ENCODE data around the gene ATL1. TPM values are rescaled to one million over a fixed set of nuclear protein-coding genes. Genes with fewer than 3 reads are reported as not detected.

The ATL1 gene
- 1 to 10 TPM; 1.4 to 1.5 TPM for total RNA-seq

GRCh38 chr14:50559990-50560930 is at the start of gene ATL1:
TSS of gene ATL1 (plus strand) at chr14:50560145. CDS start at chr14:50560266, 121 bp downstream.
- ChIA-PET POLR2A (interaction anchor here (0.6 kb wide), 1 partner anchor 44 kb away, joined by 3 read pairs; no protein-coding TSS in a partner anchor), CTCF (interaction anchor here (1.1 to 1.5 kb wide), 3 partner anchors 9 to 300 kb away, joined by 3 to 9 read pairs (median 6); no protein-coding TSS in a partner anchor)
- ATAC-seq (peak; percentile 84), DNase-seq (peak; percentile 64)
- peaks cover 12% of the 10 kb centered on the region for H3K4me1 Mint-ChIP-seq (ENCODE audit: low read depth)
- H3K9me3 Mint-ChIP-seq (ENCODE audit: insufficient read depth), result no peaks in the 10 kb centered on the region
- no peak within 1 kb of the TSS for H3K27ac Mint-ChIP-seq
- no peaks in the 10 kb centered on the region for H3K36me3 Mint-ChIP-seq (ENCODE audit: low read depth)
- peaks cover 51% of the 10 kb centered on the region for H3K27me3 Mint-ChIP-seq (ENCODE audit: low read depth)
- peak within 1 kb of the TSS; percentile 76 for H3K4me3 Mint-ChIP-seq

- no peak overlapping the region for H3K4me3 Mint-ChIP-seq
- no peaks in the 10 kb centered on the region for H3K4me1 Mint-ChIP-seq (ENCODE audit: low read depth)
- no peaks in the 10 kb centered on the region for H3K27me3 Mint-ChIP-seq (ENCODE audit: low read depth)
- ATAC-seq (no peak), DNase-seq (no peak)
- ChIA-PET CTCF (no interaction called here), POLR2A (no interaction called here)
- no peaks in the 10 kb centered on the region for H3K9me3 Mint-ChIP-seq (ENCODE audit: insufficient read depth)
- peaks cover 17% of the 10 kb centered on the region for H3K36me3 Mint-ChIP-seq (ENCODE audit: low read depth)
- no peak overlapping the region for H3K27ac Mint-ChIP-seq
These were observed 49.8 kb upstream of the ATL1 start for GRCh38 chr14:50510157-50510556.

GRCh38 chr14:50512463-50512862 is 47.5 kb upstream of the ATL1 start:
- DNase-seq (no peak), ATAC-seq (no peak)
- ChIA-PET POLR2A (no interaction called here), CTCF (no interaction called here)
- Mint-ChIP-seq H3K27ac (no peak overlapping the region), H3K4me3 (no peak overlapping the region), H3K9me3 (ENCODE audit: insufficient read depth) (no peaks in the 10 kb centered on the region), H3K4me1 (ENCODE audit: low read depth) (no peaks in the 10 kb centered on the region), H3K27me3 (ENCODE audit: low read depth) (no peaks in the 10 kb centered on the region), H3K36me3 (ENCODE audit: low read depth) (peaks cover 17% of the 10 kb centered on the region)

GRCh38 chr14:50516091-50516490 is 43.9 kb upstream of the ATL1 start:
- ATAC-seq, result no peak
- CTCF ChIA-PET, result interaction anchor here (1.4 kb wide), 1 partner anchor 344 kb away, joined by 3 read pairs; no protein-coding TSS in a partner anchor

GRCh38 chr14:50520947-50521815 is 38.8 kb upstream of the ATL1 start:
- Mint-ChIP-seq H3K4me1 (ENCODE audit: low read depth) (peaks cover 42% of the 10 kb centered on the region), H3K27ac (peak overlapping the region; percentile 78), H3K27me3 (ENCODE audit: low read depth) (no peaks in the 10 kb centered on the region), H3K36me3 (ENCODE audit: low read depth) (peaks cover 14% of the 10 kb centered on the region), H3K4me3 (peak overlapping the region; percentile 58), H3K9me3 (ENCODE audit: insufficient read depth) (no peaks in the 10 kb centered on the region)
- ChIA-PET POLR2A (no interaction called here), CTCF (interaction anchor here (1.2 to 2.2 kb wide), 4 partner anchors 10 to 669 kb away, joined by 3 to 12 read pairs (median 8); partner anchors contain the start of genes MAP4K5 and NEMF)
- ATAC-seq (peak; percentile 75), DNase-seq (peak; percentile 47)

More at GRCh38 chr14:50516091-50516490, 43.9 kb upstream of the ATL1 start:
- no peaks in the 10 kb centered on the region for H3K27me3 Mint-ChIP-seq (ENCODE audit: low read depth)
- peaks cover 4% of the 10 kb centered on the region for H3K4me1 Mint-ChIP-seq (ENCODE audit: low read depth)
- no peaks in the 10 kb centered on the region for H3K9me3 Mint-ChIP-seq (ENCODE audit: insufficient read depth)
- DNase-seq, result no peak
- no peak overlapping the region for H3K27ac Mint-ChIP-seq
- no peak overlapping the region for H3K4me3 Mint-ChIP-seq
- peaks cover 3% of the 10 kb centered on the region for H3K36me3 Mint-ChIP-seq (ENCODE audit: low read depth)
- POLR2A ChIA-PET, result interaction anchor here (0.6 to 0.7 kb wide), 2 partner anchors 44 to 156 kb away, joined by 3 read pairs; partner anchors contain the start of gene ATL1

GRCh38 chr14:50521912-50522341 is 38.0 kb upstream of the ATL1 start:
- Mint-ChIP-seq H3K9me3 (ENCODE audit: insufficient read depth) (no peaks in the 10 kb centered on the region), H3K27me3 (ENCODE audit: low read depth) (no peaks in the 10 kb centered on the region), H3K4me3 (peak overlapping the region; percentile 58), H3K27ac (peak overlapping the region; percentile 78), H3K4me1 (ENCODE audit: low read depth) (peaks cover 42% of the 10 kb centered on the region), H3K36me3 (ENCODE audit: low read depth) (peaks cover 17% of the 10 kb centered on the region)
- ChIA-PET POLR2A (no interaction called here), CTCF (interaction anchor here (1.2 to 2.2 kb wide), 5 partner anchors 10 to 669 kb away, joined by 3 to 12 read pairs (median 6); partner anchors contain the start of genes MAP4K5 and NEMF)
- ATAC-seq (peak; percentile 64), DNase-seq (no peak)

- H3K9me3 Mint-ChIP-seq (ENCODE audit: insufficient read depth), result no peaks in the 10 kb centered on the region
- H3K27ac Mint-ChIP-seq, result no peak overlapping the region
These were observed 36.5 kb upstream of the ATL1 start for GRCh38 chr14:50523271-50524041.

GRCh38 chr14:50524060-50524459 is 35.9 kb upstream of the ATL1 start:
- Mint-ChIP-seq H3K4me1 (ENCODE audit: low read depth) (peaks cover 50% of the 10 kb centered on the region), H3K36me3 (ENCODE audit: low read depth) (peaks cover 20% of the 10 kb centered on the region), H3K9me3 (ENCODE audit: insufficient read depth) (no peaks in the 10 kb centered on the region), H3K27me3 (ENCODE audit: low read depth) (no peaks in the 10 kb centered on the region), H3K4me3 (no peak overlapping the region), H3K27ac (no peak overlapping the region)
- ATAC-seq, result no peak
- POLR2A ChIA-PET, result no interaction called here
- no peak for DNase-seq
- CTCF ChIA-PET, result interaction anchor here (1.4 kb wide), 1 partner anchor 203 kb away, joined by 3 read pairs; no protein-coding TSS in a partner anchor

More at GRCh38 chr14:50523271-50524041, 36.5 kb upstream of the ATL1 start:
- peaks cover 46% of the 10 kb centered on the region for H3K4me1 Mint-ChIP-seq (ENCODE audit: low read depth)
- no peak overlapping the region for H3K4me3 Mint-ChIP-seq
- POLR2A ChIA-PET, result no interaction called here
- H3K27me3 Mint-ChIP-seq (ENCODE audit: low read depth), result no peaks in the 10 kb centered on the region
- no peak for ATAC-seq
- H3K36me3 Mint-ChIP-seq (ENCODE audit: low read depth), result peaks cover 17% of the 10 kb centered on the region
- CTCF ChIA-PET, result interaction anchor here (1.2 to 2.2 kb wide), 4 partner anchors 8 to 250 kb away, joined by 3 to 12 read pairs (median 8); partner anchors contain the start of gene MAP4K5
- no peak for DNase-seq

- Mint-ChIP-seq H3K9me3 (ENCODE audit: insufficient read depth) (no peaks in the 10 kb centered on the region), H3K36me3 (ENCODE audit: low read depth) (peaks cover 20% of the 10 kb centered on the region), H3K4me3 (no peak overlapping the region), H3K4me1 (ENCODE audit: low read depth) (peaks cover 56% of the 10 kb centered on the region), H3K27ac (no peak overlapping the region), H3K27me3 (ENCODE audit: low read depth) (no peaks in the 10 kb centered on the region)
- POLR2A ChIA-PET, result interaction anchor here (0.6 to 1.1 kb wide), 2 partner anchors 298 to 942 kb away, joined by 3 read pairs; no protein-coding TSS in a partner anchor
- no peak for ATAC-seq
- CTCF ChIA-PET, result interaction anchor here (1.4 kb wide), 1 partner anchor 204 kb away, joined by 3 read pairs; no protein-coding TSS in a partner anchor
- no peak for DNase-seq
These were observed 35.0 kb upstream of the ATL1 start for GRCh38 chr14:50524731-50525515.

- CTCF ChIA-PET, result interaction anchor here (1.5 to 2.8 kb wide), 2 partner anchors 185 to 207 kb away, joined by 6 to 23 read pairs; no protein-coding TSS in a partner anchor
- H3K4me3 Mint-ChIP-seq, result no peak overlapping the region
- H3K27me3 Mint-ChIP-seq (ENCODE audit: low read depth), result no peaks in the 10 kb centered on the region
- POLR2A ChIA-PET, result interaction anchor here (0.8 kb wide), 1 partner anchor 412 kb away, joined by 3 read pairs; the partner anchor contains the start of gene VCPKMT
- no peak for ATAC-seq
- no peak overlapping the region for H3K27ac Mint-ChIP-seq
- H3K9me3 Mint-ChIP-seq (ENCODE audit: insufficient read depth), result no peaks in the 10 kb centered on the region
- peaks cover 61% of the 10 kb centered on the region for H3K4me1 Mint-ChIP-seq (ENCODE audit: low read depth)
- peaks cover 19% of the 10 kb centered on the region for H3K36me3 Mint-ChIP-seq (ENCODE audit: low read depth)
- DNase-seq, result no peak
These were observed 31.9 kb upstream of the ATL1 start for GRCh38 chr14:50528000-50528399.

All from activated CD8-positive, alpha-beta T cell treated with anti-CD3 and anti-CD28 coated beads, Interleukin-2, amount 10 ng/mL, durations not matched to agents 7 days and 5 days (primary cell).